SKM-1 (cell line): ENCODE measurements around the gene FMR1NB.

Experiments
- DNase-seq: peaks from one replicate; lab custom pipeline; 2025; ENCODE audit not compliant: unreplicated experiment; lab: John Stamatoyannopoulos, UW

Gene FMR1NB

DNA sequence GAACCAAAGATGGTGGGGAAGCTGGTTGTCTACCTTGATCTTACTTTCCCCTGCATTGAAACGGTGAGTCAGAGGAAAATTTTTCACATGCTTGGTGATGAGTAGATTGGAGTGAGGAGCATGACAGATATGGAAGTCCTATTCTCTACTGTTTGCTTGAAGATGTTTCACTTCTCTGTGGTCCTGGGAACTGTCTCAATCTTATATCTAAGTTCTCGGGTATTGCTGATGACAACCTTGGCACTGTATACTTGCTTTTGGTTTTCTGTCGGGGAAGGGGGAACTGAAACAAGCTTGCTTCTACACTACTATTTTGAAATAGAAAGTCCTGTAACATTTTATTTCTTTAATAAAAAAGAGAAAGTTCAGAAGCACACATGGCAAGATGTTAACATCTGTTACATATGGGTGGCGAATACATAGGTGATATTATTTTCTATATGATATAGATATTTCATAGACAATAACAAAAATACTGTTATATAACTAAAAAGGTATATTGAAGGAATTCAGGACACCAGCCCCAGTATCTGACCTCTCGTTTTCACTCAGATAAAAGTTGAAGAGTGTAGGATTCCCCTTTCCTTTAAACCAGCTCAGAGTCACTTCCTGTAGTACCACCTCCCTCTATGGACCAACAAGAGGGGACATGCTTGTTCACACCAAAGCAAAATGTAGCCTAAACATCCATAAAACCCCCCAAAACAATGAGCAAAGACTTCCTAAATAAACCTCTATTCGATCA is 88.8 kb downstream of the FMR1NB start:
- no peak for DNase-seq

DNA sequence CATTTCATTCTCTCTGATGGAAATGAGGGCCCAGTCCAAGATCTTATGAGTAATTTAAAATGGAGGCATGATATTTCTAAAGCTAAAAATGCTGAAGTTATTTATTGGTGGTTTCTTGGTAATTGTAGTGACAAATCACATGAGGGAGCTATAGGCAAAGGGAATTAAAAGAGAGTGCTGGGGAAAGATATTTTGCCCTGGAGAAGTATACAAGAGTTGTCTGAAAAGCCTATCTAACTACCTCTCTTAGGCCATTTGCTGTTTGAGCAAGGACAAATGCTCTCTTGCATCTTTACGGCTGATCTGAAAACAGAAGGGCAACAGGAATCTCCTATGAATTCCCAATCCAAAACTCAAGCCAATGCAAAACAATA is 89.4 kb downstream of the FMR1NB start:
- no peak for DNase-seq
